GM23248 (cell line): ENCODE results near the gene GCNT1. TPM values are rescaled to one million over a fixed set of nuclear protein-coding genes. Genes with fewer than 3 reads are reported as not detected.

ENCODE experiments used
- DNase-seq: peaks from one replicate; pipeline ENCODE4 v3.0.0-alpha.2; 2015
- H2AFZ ChIP-seq: fragments of 200-600 bp; sonication (generic); 2 replicates; pipeline ENCODE4 v1.6.1; 2016; ENCODE audit warnings: antibody characterized with exemption
- H3F3A ChIP-seq: fragments of 200-600 bp; sonication (generic); 2 replicates; pipeline ENCODE4 v1.6.1; 2016; ENCODE audit warnings: mild to moderate bottlenecking, antibody characterized with exemption, mixed run types; ENCODE audit not compliant: insufficient read depth
- H3K27ac ChIP-seq: fragments of 200-600 bp; sonication (generic); 2 replicates; pipeline ENCODE4 v1.5.1; 2016; ENCODE audit warnings: mild to moderate bottlenecking
- H3K27me3 ChIP-seq: fragments of 200-600 bp; sonication (generic); replicated peaks from 2 replicates; pipeline ENCODE4 v1.6.1; 2016; ENCODE audit warnings: mild to moderate bottlenecking; ENCODE audit not compliant: insufficient read depth
- H3K36me3 ChIP-seq: fragments of 200-600 bp; sonication (generic); 2 replicates; pipeline ENCODE4 v1.6.1; 2016; ENCODE audit warnings: low read depth, mild to moderate bottlenecking
- H3K4me1 ChIP-seq: fragments of 200-600 bp; sonication (generic); 2 replicates; pipeline ENCODE4 v1.6.1; 2016; ENCODE audit warnings: mild to moderate bottlenecking; ENCODE audit not compliant: insufficient read depth
- H3K4me2 ChIP-seq: fragments of 200-600 bp; sonication (generic); one replicate; pipeline ENCODE4 v1.6.1; 2016; ENCODE audit warnings: mild to moderate bottlenecking; ENCODE audit not compliant: unreplicated experiment
- H3K4me3 ChIP-seq: fragments of 200-600 bp; sonication (generic); 2 replicates; pipeline ENCODE4 v1.5.1; 2016; ENCODE audit warnings: mild to moderate bottlenecking
- H3K79me2 ChIP-seq: fragments of 200-600 bp; sonication (generic); 2 replicates; pipeline ENCODE4 v1.6.1; 2016; ENCODE audit warnings: mild to moderate bottlenecking; ENCODE audit not compliant: insufficient read depth
- H3K9ac ChIP-seq: fragments of 200-600 bp; sonication (generic); 2 replicates; pipeline ENCODE4 v1.6.1; 2016; ENCODE audit warnings: mild to moderate bottlenecking
- H3K9me2 ChIP-seq: fragments of 200-600 bp; sonication (generic); 2 replicates; pipeline ENCODE4 v1.6.1; 2016; ENCODE audit warnings: mixed run types, mild to moderate bottlenecking, moderate library complexity; ENCODE audit not compliant: insufficient read depth
- H3K9me3 ChIP-seq: fragments of 200-600 bp; sonication (generic); one replicate; pipeline ENCODE4 v1.6.1; 2017; ENCODE audit warnings: low read depth
- H4K20me1 ChIP-seq: fragments of 200-600 bp; sonication (generic); 2 replicates; pipeline ENCODE4 v1.6.0; 2016; ENCODE audit not compliant: insufficient read depth
- EZH2 ChIP-seq: fragments of 200-600 bp; sonication (generic); IDR thresholded peaks from 2 replicates; pipeline ENCODE4 v1.6.1; 2018; ENCODE audit warnings: antibody characterized with exemption, mild to moderate bottlenecking; ENCODE audit not compliant: insufficient read depth, poor library complexity, severe bottlenecking
- EZH2phosphoT487 ChIP-seq: fragments of 200-600 bp; sonication (generic); IDR thresholded peaks from 2 replicates; pipeline ENCODE4 v1.6.1; 2018; ENCODE audit warnings: antibody characterized with exemption, moderate library complexity, mild to moderate bottlenecking, low read depth; ENCODE audit not compliant: insufficient read depth
- WGBS, 2 experiments: methylation state at CpG; one replicate each; pipeline ENCODE4 v1.1.6; 2015 to 2017; ENCODE audit warnings: low lambda C conversion rate in 2 of 2, low coverage in 1 of 2; ENCODE audit errors: missing lambda C conversion rate in 2 of 2; 5-methylcytosine and 5-hydroxymethylcytosine counted together
- in situ Hi-C: fragments of 300-500 bp; cut with MboI; formaldehyde crosslinking; loops from 2 replicates; pipeline ENCODE4 v1.15.0; 2020
- polyA plus RNA-seq: library from polyadenylated mRNA; unstranded; fragments of >200 nt; fragmentation: Nextera tagmentation; extraction: Ambion mirVana; gene quantifications from 2 replicates; pipeline ENCODE4 v1.2.1, GENCODE V29; 2016
- total RNA-seq: library from RNA; depleted of rRNA; stranded (reverse); fragments of >200 nt; shearing (Covaris generic); gene quantifications from 2 replicates; pipeline ENCODE4 v1.2.3, GENCODE V29; 2014

GCNT1 gene
- total and polyA plus RNA-seq, 2 experiments from 2014 or later: 8.5 to 15.2 TPM

DNA sequence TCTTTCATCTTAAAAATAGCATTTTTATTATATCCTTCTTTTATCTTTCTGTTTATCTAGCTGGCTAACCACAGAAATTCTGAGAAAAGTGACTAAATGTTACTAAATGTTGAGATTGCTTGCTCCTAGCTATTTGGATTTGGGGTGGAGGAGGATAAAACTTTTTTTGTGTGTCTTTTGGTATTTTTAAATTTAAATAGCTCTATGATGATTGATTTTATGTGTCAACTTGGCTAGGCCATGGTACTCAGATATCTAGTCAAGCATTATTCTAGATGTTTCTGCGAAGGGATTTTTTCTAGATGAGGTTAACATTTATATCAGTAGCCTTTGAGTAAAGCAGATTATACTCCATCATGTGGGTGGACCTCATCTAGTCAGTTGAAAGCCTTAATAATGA is 75.0 kb downstream of the GCNT1 start:
- Histone ChIP-seq H3K79me2 (no peaks in the 10 kb centered on the region), H3K4me1 (peaks cover 43% of the 10 kb centered on the region), H2AFZ (no peak overlapping the region), H3K9me2 (no peaks in the 10 kb centered on the region), H3F3A (peaks cover 19% of the 10 kb centered on the region), H3K27ac (0 out of 2 replicates have a peak overlapping the region, but pooled peaks have one; percentile 6), H3K4me2 (peak overlapping the region; percentile 33), H3K4me3 (0 out of 2 replicates have a peak overlapping the region, but pooled peaks have one; percentile 8), H3K36me3 (no peaks in the 10 kb centered on the region), H3K27me3 (no peaks in the 10 kb centered on the region), H3K9me3 (no peaks in the 10 kb centered on the region), H4K20me1 (no peaks in the 10 kb centered on the region), H3K9ac (no peak overlapping the region)
- in situ Hi-C loops: no loop called here
- DNase-seq: peak; percentile 37
- 82 to 96% methylated on average over 1 of the region's 1 CpG for WGBS, 2 experiments
- no peak for TF ChIP-seq EZH2phosphoT487
- TF ChIP-seq EZH2: no peak

DNA sequence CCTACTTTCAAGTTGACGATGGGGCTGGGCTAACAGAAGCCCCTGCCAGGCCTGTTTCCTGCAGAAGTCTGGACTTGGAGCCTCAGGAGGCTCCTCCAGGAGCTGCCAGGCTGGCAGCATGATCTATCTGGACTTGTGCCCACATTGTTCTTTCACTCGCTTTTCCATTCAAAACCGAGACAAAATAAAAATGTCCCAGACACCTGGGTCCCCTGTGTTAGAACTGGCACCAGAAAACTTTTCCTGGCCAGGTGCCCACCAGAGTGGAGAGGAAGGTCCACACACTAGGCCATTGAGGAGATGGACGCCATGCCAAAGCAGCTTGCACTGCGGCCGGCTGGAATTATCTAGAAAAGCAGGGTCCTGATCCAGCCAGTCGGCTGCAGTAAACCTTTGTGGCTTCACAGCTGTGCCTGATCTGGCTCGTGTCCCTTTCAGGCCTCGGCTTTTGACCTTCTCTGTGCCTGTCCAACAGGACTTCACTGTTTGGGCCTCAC is 78.2 kb downstream of the GCNT1 start:
- H2AFZ ChIP-seq: no peak overlapping the region

DNA sequence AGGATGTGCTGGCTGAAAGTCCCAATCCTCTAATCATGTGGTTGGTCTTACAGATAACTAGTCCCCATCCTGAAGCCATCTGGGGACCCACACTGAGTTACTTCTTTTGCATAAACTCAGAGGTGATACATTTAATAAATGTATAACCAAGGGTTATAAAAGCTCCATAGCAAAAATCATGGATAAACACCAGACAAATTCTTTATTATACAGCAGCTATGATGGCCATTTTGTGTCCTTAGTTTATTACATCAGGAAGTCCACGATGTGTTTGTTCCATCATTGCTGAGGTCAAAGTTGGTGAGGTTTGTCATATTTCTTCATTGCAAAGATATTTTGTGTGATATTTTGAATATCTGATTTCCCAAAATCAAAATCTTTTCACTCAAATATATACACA is 80.2 kb downstream of the GCNT1 start:
- TF ChIP-seq EZH2 (no peak), EZH2phosphoT487 (no peak)
- H3K4me1 ChIP-seq: peaks cover 16% of the 10 kb centered on the region
- H2AFZ ChIP-seq: no peak overlapping the region
- in situ Hi-C loops: no loop called here
- H3F3A ChIP-seq: peaks cover 12% of the 10 kb centered on the region
- no peak overlapping the region for H3K4me2 ChIP-seq
- no peak for DNase-seq
- no peak overlapping the region for H3K27ac ChIP-seq
- H3K9me2 ChIP-seq: no peaks in the 10 kb centered on the region
- H3K79me2 ChIP-seq: no peaks in the 10 kb centered on the region
- H3K27me3 ChIP-seq: no peaks in the 10 kb centered on the region
- H3K9ac ChIP-seq: no peak overlapping the region
- H4K20me1 ChIP-seq: no peaks in the 10 kb centered on the region
- H3K9me3 ChIP-seq: no peaks in the 10 kb centered on the region
- 96 to 100% methylated on average over 1 of the region's 1 CpG for WGBS, 2 experiments
- H3K36me3 ChIP-seq: no peaks in the 10 kb centered on the region
- no peak overlapping the region for H3K4me3 ChIP-seq

More for the DNA sequence above, 78.2 kb downstream of the GCNT1 start:
- TF ChIP-seq EZH2phosphoT487 (no peak), EZH2 (no peak)
- Histone ChIP-seq H3K27ac (no peak overlapping the region), H3K27me3 (no peaks in the 10 kb centered on the region), H3K9me3 (no peaks in the 10 kb centered on the region), H3K36me3 (no peaks in the 10 kb centered on the region), H4K20me1 (no peaks in the 10 kb centered on the region), H3K4me3 (no peak overlapping the region), H3K9me2 (no peaks in the 10 kb centered on the region), H3K79me2 (no peaks in the 10 kb centered on the region), H3K4me2 (no peak overlapping the region), H3K9ac (no peak overlapping the region), H3F3A (peaks cover 21% of the 10 kb centered on the region), H3K4me1 (peaks cover 29% of the 10 kb centered on the region)
- no peak for DNase-seq
- in situ Hi-C loops: no loop called here
- WGBS, 2 experiments: 93 to 96% methylated on average over 9 of the region's 9 CpGs

DNA sequence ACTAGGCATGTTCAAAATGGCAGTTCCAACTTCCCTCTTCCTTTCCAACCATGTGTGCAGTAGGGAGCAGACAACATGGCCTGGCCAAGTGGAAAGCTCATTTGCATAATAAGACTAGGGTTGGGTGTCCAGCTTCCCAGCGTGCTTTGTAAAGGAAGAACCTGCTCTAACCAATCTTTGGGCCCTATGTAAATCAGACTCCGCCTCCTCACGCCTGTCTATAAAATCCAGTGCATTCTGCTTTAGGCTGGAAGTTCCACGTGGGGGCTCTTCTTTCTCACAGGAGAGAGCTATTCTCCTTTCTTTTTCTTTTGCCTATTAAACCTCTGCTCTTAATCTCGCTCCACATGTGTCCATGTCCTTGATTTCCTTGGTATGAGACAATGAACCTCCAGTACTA is 83.4 kb downstream of the GCNT1 start:
- H3K4me1 ChIP-seq: peaks cover 11% of the 10 kb centered on the region
- H3K9me2 ChIP-seq: no peaks in the 10 kb centered on the region
- H3K9ac ChIP-seq: no peak overlapping the region
- DNase-seq: no peak
- no peak overlapping the region for H3K27ac ChIP-seq
- 66 to 71% methylated on average over 5 of the region's 5 CpGs for WGBS, 2 experiments
- no peaks in the 10 kb centered on the region for H4K20me1 ChIP-seq
- no peak overlapping the region for H3K4me2 ChIP-seq
- H3K9me3 ChIP-seq: no peaks in the 10 kb centered on the region
- TF ChIP-seq EZH2phosphoT487 (no peak), EZH2 (no peak)
- H2AFZ ChIP-seq: no peak overlapping the region
- in situ Hi-C loops: no loop called here
- no peak overlapping the region for H3K4me3 ChIP-seq
- H3K27me3 ChIP-seq: no peaks in the 10 kb centered on the region
- no peaks in the 10 kb centered on the region for H3K36me3 ChIP-seq
- H3F3A ChIP-seq: peaks cover 9% of the 10 kb centered on the region; the same call in 1 of the 2 replicates
- H3K79me2 ChIP-seq: no peaks in the 10 kb centered on the region
